ENCODE measurements around the gene KNDC1. TPM values are rescaled to one million over a fixed set of nuclear protein-coding genes. Genes with fewer than 3 reads are reported as not detected.
"Not testable (repeated sequence)": the region's sequence is repeated elsewhere in the genome, so short reads cannot be mapped to it uniquely, and the experiment has no call there.

The KNDC1 gene
- total and polyA plus RNA-seq, 2 experiments from 2014 or later: 1.8 to 16.0 TPM

DNA sequence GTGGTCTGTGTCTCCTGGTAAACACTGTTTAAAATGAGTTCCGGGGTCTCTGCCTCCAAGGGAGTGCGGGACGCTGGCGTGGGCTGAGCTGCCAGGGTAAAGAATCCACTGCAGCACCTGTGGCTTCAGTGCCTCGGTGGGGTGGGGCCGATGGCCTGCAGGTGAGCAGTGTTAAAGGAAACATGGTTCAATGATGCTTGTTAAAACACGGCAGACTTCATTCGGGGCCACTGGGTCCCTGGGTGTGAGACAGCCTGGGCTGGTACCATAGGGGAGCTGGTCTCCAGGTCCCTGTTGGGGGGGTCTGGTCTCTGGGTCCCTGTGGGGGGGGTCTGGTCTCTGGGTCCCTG, 24.9 kb upstream of the KNDC1 start:
- Histone ChIP-seq H4K20me1 (replicated peaks; ENCODE audit: insufficient read depth) (no peaks in the 10 kb centered on the region), H3K4me2 (no peak overlapping the region), H3K4me3 (no peak overlapping the region), H3K79me2 (replicated peaks; ENCODE audit: insufficient read depth) (no peaks in the 10 kb centered on the region), H3K9me2 (ENCODE audit: insufficient read depth) (no peaks in the 10 kb centered on the region), H3F3A (replicated peaks; ENCODE audit: low read depth) (no peaks in the 10 kb centered on the region), H2AFZ (no peak overlapping the region), H3K27me3 (ENCODE audit: insufficient read depth) (no peaks in the 10 kb centered on the region), H3K36me3 (ENCODE audit: insufficient read depth) (no peaks in the 10 kb centered on the region), H3K4me1 (ENCODE audit: insufficient read depth) (no peaks in the 10 kb centered on the region), H3K27ac (ENCODE audit: low read depth) (no peak overlapping the region)
- ATAC-seq: no peak; the same call in 2 of the 3 replicates
- DNase-seq (ENCODE audit: low spot score): no peak
- H3K9me3 Mint-ChIP-seq: no peaks in the 10 kb centered on the region; the same call in 1 of the 3 replicates
- no peak overlapping the region for H3K27ac Mint-ChIP-seq
- H3K4me1 Mint-ChIP-seq: no peaks in the 10 kb centered on the region
- no peak overlapping the region for H3K4me3 Mint-ChIP-seq
- no peaks in the 10 kb centered on the region for H3K36me3 Mint-ChIP-seq (ENCODE audit: low read depth)
- H3K27me3 Mint-ChIP-seq (ENCODE audit: insufficient read depth, low read depth, poor library complexity): peaks cover 11% of the 10 kb centered on the region
- TF ChIP-seq POLR2AphosphoS5 (IDR thresholded peaks at IDR 0.05; ENCODE audit: low read depth) (no peak), CREB1 (CRISPR knock-in tag; IDR thresholded peaks at IDR 0.05; ENCODE audit: low read depth) (no peak), STAT1 (IDR thresholded peaks at IDR 0.05; ENCODE audit: unreplicated experiment) (no peak)

DNA sequence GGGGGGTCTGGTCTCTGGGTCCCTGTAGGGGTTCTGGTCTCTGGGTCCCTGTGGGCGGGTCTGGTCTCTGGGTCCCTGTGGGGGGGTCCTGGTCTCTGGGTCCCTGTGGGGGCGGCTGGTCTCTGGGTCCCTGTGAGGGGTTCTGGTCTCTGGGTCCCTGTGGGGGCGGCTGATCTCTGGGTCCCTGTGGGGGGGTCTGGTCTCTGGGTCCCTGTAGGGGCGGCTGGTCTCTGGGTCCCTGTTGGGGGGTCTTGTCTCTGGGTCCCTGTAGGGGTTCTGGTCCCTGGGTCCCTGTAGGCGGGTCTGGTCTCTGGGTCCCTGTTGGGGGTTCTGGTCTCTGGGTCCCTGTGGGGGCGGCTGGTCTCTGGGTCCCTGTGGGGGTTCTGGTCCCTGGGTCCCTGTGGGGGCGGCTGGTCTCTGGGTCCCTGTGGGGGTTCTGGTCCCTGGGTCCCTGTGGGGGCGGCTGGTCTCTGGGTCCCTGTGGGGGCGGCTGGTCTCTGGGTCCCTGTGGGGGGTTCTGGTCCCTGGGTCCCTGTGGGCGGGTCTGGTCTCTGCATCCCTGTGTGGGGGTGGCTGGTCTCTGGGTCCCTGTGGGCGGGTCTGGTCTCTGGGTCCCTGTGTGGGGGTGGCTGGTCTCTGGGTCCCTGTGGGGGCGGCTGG, 22.4 kb upstream of the KNDC1 start:
- not testable (repeated sequence) for H3K27ac ChIP-seq (ENCODE audit: low read depth); H4K20me1 ChIP-seq (replicated peaks; ENCODE audit: insufficient read depth); H3K36me3 ChIP-seq (ENCODE audit: insufficient read depth); H3K27ac Mint-ChIP-seq; H2AFZ ChIP-seq; H3K79me2 ChIP-seq (replicated peaks; ENCODE audit: insufficient read depth); H3K4me1 Mint-ChIP-seq; H3K27me3 ChIP-seq (ENCODE audit: insufficient read depth); H3K9me2 ChIP-seq (ENCODE audit: insufficient read depth); H3K27me3 Mint-ChIP-seq (ENCODE audit: insufficient read depth, low read depth, poor library complexity); H3K4me3 Mint-ChIP-seq; H3K4me3 ChIP-seq; H3K36me3 Mint-ChIP-seq (ENCODE audit: low read depth); DNase-seq (ENCODE audit: low spot score); H3K4me1 ChIP-seq (ENCODE audit: insufficient read depth); ATAC-seq; H3K9me3 Mint-ChIP-seq; H3F3A ChIP-seq (replicated peaks; ENCODE audit: low read depth); H3K4me2 ChIP-seq

DNA sequence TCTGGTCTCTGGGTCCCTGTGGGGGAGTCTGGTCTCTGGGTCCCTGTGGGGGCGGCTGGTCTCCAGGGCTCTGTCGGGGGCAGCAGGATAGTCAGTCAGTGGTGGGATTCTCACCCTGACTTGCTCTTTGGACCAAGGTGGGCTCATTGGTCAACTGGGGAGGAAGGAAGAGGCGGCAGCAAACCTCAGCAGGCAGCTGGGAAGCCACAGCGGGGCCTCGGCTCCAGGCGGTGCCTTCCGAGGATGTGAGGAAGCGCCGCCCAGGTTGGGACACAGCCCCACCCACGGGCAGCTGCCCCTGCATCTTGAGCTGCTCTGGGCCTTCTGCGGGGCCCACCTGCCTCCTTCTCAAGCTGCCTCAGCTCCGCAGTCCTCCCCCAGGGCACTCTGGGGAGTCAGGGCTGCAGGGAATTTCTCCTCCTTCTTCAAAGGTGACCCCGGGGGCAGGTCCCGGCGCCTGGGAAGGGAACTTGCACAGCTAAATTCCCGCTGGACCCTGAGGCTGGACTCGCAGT, 20.4 kb upstream of the KNDC1 start:
- H4K20me1 ChIP-seq (replicated peaks; ENCODE audit: insufficient read depth): no peaks in the 10 kb centered on the region
- H3K4me1 ChIP-seq (ENCODE audit: insufficient read depth): peaks cover 4% of the 10 kb centered on the region; the same call in 1 of the 2 replicates
- no peak overlapping the region for H2AFZ ChIP-seq
- no peaks in the 10 kb centered on the region; the same call in 1 of the 2 replicates for H3F3A ChIP-seq (replicated peaks; ENCODE audit: low read depth)
- no peak for DNase-seq (ENCODE audit: low spot score)
- no peak overlapping the region for H3K27ac ChIP-seq (ENCODE audit: low read depth)
- Mint-ChIP-seq H3K9me3 (no peaks in the 10 kb centered on the region), H3K36me3 (ENCODE audit: low read depth) (no peaks in the 10 kb centered on the region), H3K4me3 (no peak overlapping the region), H3K4me1 (peaks cover 7% of the 10 kb centered on the region), H3K27ac (no peak overlapping the region), H3K27me3 (ENCODE audit: insufficient read depth, low read depth, poor library complexity) (peaks cover 4% of the 10 kb centered on the region)
- no peak overlapping the region for H3K4me3 ChIP-seq
- no peak overlapping the region for H3K4me2 ChIP-seq
- no peaks in the 10 kb centered on the region for H3K36me3 ChIP-seq (ENCODE audit: insufficient read depth)
- H3K79me2 ChIP-seq (replicated peaks; ENCODE audit: insufficient read depth): no peaks in the 10 kb centered on the region
- peak; percentile 37 for ATAC-seq
- H3K9me2 ChIP-seq (ENCODE audit: insufficient read depth): no peaks in the 10 kb centered on the region
- no peaks in the 10 kb centered on the region for H3K27me3 ChIP-seq (ENCODE audit: insufficient read depth)
- TF ChIP-seq NANOG (IDR thresholded peaks at IDR 0.05; ENCODE audit: borderline replicate concordance): no peak
- TF ChIP-seq EZH2 (IDR thresholded peaks at IDR 0.05; ENCODE audit: low read depth, unreplicated experiment): no peak
- TF ChIP-seq CREB1 (CRISPR knock-in tag; IDR thresholded peaks at IDR 0.05; ENCODE audit: low read depth): no peak
- no peak for TF ChIP-seq EZH2phosphoT487 (IDR thresholded peaks at IDR 0.05; ENCODE audit: unreplicated experiment)
- TF ChIP-seq STAT1 (IDR thresholded peaks at IDR 0.05; ENCODE audit: unreplicated experiment): no peak
- TF ChIP-seq ZNF114 (CRISPR knock-in tag; IDR thresholded peaks at IDR 0.05): no peak
- TF ChIP-seq, protein P1, sequence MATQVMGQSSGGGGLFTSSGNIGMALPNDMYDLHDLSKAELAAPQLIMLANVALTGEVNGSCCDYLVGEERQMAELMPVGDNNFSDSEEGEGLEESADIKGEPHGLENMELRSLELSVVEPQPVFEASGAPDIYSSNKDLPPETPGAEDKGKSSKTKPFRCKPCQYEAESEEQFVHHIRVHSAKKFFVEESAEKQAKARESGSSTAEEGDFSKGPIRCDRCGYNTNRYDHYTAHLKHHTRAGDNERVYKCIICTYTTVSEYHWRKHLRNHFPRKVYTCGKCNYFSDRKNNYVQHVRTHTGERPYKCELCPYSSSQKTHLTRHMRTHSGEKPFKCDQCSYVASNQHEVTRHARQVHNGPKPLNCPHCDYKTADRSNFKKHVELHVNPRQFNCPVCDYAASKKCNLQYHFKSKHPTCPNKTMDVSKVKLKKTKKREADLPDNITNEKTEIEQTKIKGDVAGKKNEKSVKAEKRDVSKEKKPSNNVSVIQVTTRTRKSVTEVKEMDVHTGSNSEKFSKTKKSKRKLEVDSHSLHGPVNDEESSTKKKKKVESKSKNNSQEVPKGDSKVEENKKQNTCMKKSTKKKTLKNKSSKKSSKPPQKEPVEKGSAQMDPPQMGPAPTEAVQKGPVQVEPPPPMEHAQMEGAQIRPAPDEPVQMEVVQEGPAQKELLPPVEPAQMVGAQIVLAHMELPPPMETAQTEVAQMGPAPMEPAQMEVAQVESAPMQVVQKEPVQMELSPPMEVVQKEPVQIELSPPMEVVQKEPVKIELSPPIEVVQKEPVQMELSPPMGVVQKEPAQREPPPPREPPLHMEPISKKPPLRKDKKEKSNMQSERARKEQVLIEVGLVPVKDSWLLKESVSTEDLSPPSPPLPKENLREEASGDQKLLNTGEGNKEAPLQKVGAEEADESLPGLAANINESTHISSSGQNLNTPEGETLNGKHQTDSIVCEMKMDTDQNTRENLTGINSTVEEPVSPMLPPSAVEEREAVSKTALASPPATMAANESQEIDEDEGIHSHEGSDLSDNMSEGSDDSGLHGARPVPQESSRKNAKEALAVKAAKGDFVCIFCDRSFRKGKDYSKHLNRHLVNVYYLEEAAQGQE (IDR thresholded peaks at IDR 0.05; ENCODE audit: unreplicated experiment): no peak
- TF ChIP-seq ZNF331 (CRISPR knock-in tag; IDR thresholded peaks at IDR 0.05; ENCODE audit: low read depth): no peak
- no peak for TF ChIP-seq JUNB (IDR thresholded peaks at IDR 0.05; ENCODE audit: unreplicated experiment)
- TF ChIP-seq POLR2AphosphoS5 (IDR thresholded peaks at IDR 0.05; ENCODE audit: low read depth): no peak
- TF ChIP-seq, protein P2, sequence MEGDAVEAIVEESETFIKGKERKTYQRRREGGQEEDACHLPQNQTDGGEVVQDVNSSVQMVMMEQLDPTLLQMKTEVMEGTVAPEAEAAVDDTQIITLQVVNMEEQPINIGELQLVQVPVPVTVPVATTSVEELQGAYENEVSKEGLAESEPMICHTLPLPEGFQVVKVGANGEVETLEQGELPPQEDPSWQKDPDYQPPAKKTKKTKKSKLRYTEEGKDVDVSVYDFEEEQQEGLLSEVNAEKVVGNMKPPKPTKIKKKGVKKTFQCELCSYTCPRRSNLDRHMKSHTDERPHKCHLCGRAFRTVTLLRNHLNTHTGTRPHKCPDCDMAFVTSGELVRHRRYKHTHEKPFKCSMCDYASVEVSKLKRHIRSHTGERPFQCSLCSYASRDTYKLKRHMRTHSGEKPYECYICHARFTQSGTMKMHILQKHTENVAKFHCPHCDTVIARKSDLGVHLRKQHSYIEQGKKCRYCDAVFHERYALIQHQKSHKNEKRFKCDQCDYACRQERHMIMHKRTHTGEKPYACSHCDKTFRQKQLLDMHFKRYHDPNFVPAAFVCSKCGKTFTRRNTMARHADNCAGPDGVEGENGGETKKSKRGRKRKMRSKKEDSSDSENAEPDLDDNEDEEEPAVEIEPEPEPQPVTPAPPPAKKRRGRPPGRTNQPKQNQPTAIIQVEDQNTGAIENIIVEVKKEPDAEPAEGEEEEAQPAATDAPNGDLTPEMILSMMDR (conservative IDR thresholded peaks at IDR 0.05; ENCODE audit: low read depth in 2 of 2): no peak

All from GM23338 (cell line).